ENCODE data around the gene B4GALT7. TPM values are rescaled to one million over a fixed set of nuclear protein-coding genes. Genes with fewer than 3 reads are reported as not detected.

The B4GALT7 gene
- total and polyA plus RNA-seq, 7 donors: 4.9 to 25.8 (median 14.3) TPM

DNA sequence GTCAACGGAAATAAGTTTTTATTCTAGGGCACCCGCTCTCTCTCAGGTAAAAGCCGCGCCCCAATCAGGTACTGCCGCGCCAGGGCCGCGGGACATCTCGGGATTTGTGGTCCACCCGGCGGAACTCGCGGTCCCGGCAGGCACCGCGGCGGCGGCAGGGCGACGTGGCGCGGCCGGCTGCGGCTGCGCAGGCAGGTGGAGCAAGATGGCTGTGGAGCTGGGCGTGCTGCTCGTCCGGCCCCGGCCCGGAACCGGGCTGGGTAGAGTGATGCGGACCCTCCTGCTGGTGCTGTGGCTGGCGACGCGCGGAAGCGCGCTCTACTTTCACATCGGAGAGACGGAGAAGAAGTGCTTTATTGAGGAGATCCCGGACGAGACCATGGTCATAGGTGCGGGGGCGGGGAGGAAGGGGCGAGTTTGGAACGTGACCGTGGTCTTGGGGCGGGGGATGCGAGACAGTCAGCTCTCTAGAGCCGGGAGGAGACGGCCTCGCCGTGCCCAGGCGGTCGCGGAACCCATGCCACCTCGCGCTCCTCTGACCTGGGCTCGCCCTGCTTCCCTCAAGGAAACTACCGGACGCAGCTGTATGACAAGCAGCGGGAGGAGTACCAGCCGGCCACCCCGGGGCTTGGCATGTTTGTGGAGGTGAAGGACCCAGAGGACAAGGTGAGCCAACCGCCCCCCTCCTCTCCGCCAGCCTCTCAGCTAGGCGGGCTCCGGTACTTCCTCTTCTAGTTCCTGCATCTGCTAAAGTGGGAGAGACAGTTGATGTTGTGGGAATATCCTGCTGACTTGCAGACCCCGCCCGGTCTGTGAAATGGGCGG is 7.7 kb upstream of the B4GALT7 start, which contains the start of gene TMED9:
Gene TMED9, plus strand, starts transcription at position 194 of the 825 bp plus-strand sequence. Its CDS starts 12 bp downstream, at position 206.
- Histone ChIP-seq H3K4me3 (peak within 1 kb of the TSS; percentile 64 to 97 (median 91)), H3K9me3 (no peaks in the 10 kb centered on the region), H3K27me3 (peaks cover 0 to 27% (median 0%) of the 10 kb centered on the region in 3 donors), H3K27ac (peak within 1 kb of the TSS; percentile 72 to 82 (median 78)), H3K36me3 (peaks cover 11 to 36% (median 27%) of the 10 kb centered on the region in 4 donors), H3K4me1 (peaks cover 0 to 20% (median 17%) of the 10 kb centered on the region in 4 donors)
- peak; percentile 88 for DNase-seq
- intact Hi-C loops (cut with DNase I): loop anchor here (2.0 kb wide), 1 partner anchor 39 kb away; no protein-coding TSS in a partner anchor
- 0% methylated on average over 71 of the region's 71 CpGs for WGBS, 2 donors
- TF ChIP-seq POLR2A (IDR thresholded peaks at IDR 0.05) (peak; percentile 67 to 70), EP300 (IDR thresholded peaks at IDR 0.05) (no peak), POLR2AphosphoS5 (IDR thresholded peaks at IDR 0.05) (peak; percentile 73 to 93 (median 84)), CTCF (IDR thresholded peaks at IDR 0.05) (no peak)

DNA sequence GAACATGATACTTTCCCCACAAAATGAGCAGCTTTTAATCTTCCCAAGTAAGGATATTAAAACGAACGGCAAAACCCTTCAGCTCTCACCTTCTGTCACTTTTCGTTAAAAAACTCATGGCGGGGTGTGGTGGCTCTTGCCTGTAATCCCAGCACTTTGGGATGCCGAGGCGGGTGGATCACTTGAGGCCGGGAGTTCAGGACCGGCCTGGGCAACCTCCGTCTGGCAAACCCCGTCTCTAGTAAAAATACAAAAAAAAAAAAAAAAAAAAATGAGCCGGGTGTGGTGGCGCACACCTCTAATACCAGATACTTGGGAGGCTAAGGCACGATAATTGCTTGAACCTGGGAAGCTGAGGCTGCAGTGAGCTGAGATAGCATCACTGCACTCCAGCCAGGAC is 7.0 kb upstream of the B4GALT7 start:
- intact Hi-C loops (cut with DNase I): loop anchor here (2.0 kb wide), 1 partner anchor 40 kb away; no protein-coding TSS in a partner anchor
- 67 to 85% methylated on average over 13 of the region's 13 CpGs for WGBS, 2 donors
- H3K36me3 ChIP-seq: peaks cover 11 to 36% (median 27%) of the 10 kb centered on the region in 4 donors
- H3K27ac ChIP-seq: peak overlapping the region in 2 of 4 donors; percentile 79 to 82
- H3K9me3 ChIP-seq: no peaks in the 10 kb centered on the region
- peak overlapping the region; percentile 64 to 97 (median 91) for H3K4me3 ChIP-seq
- H3K4me1 ChIP-seq: peaks cover 0 to 20% (median 17%) of the 10 kb centered on the region in 4 donors
- peak; percentile 43 for DNase-seq
- TF ChIP-seq CTCF (IDR thresholded peaks at IDR 0.05) (no peak), EP300 (IDR thresholded peaks at IDR 0.05) (no peak), POLR2AphosphoS5 (IDR thresholded peaks at IDR 0.05) (no peak)
- H3K27me3 ChIP-seq: peaks cover 0 to 27% (median 0%) of the 10 kb centered on the region in 3 donors

DNA sequence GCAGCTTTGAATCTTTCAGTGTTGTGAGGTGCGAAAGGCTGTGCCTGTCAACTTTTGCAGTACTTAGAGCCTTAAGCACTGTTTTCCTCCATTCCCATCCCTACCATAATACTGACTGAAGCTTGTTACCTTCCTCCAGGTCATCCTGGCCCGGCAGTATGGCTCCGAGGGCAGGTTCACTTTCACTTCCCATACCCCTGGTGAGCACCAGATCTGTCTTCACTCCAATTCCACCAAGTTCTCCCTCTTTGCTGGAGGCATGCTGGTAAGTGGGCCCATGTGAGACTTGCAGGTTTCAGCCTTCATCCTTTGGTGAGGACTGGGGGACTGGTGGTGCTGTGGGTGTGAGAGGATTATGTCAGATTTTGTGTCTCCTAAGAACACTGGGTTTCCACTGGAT is 6.4 kb upstream of the B4GALT7 start:
- TF ChIP-seq CTCF (IDR thresholded peaks at IDR 0.05): no peak
- TF ChIP-seq POLR2AphosphoS5 (IDR thresholded peaks at IDR 0.05): no peak
- TF ChIP-seq POLR2A (IDR thresholded peaks at IDR 0.05): no peak
- TF ChIP-seq EP300 (IDR thresholded peaks at IDR 0.05): no peak
- Histone ChIP-seq H3K36me3 (peaks cover 11 to 36% (median 27%) of the 10 kb centered on the region in 4 donors), H3K9me3 (no peaks in the 10 kb centered on the region), H3K4me1 (peaks cover 0 to 20% (median 17%) of the 10 kb centered on the region in 4 donors), H3K4me3 (no peak overlapping the region), H3K27ac (no peak overlapping the region), H3K27me3 (peaks cover 0 to 23% (median 0%) of the 10 kb centered on the region in 3 donors)
- DNase-seq: peak; percentile 5
- intact Hi-C loops (cut with DNase I): loop anchor here (2.0 kb wide), 1 partner anchor 41 kb away; no protein-coding TSS in a partner anchor
- 82 to 88% methylated on average over 3 of the region's 3 CpGs for WGBS, 2 donors

- H3K27me3 ChIP-seq: peaks cover 0 to 18% (median 0%) of the 10 kb centered on the region in 3 donors
- no peak overlapping the region for H3K4me3 ChIP-seq
- intact Hi-C loops (cut with DNase I): no loop called here
- peak; percentile 4 for DNase-seq
- H3K27ac ChIP-seq: no peak overlapping the region
- H3K9me3 ChIP-seq: no peaks in the 10 kb centered on the region
- H3K4me1 ChIP-seq: peaks cover 0 to 22% (median 18%) of the 10 kb centered on the region in 4 donors
- peaks cover 11 to 36% (median 27%) of the 10 kb centered on the region in 4 donors for H3K36me3 ChIP-seq
- WGBS, 2 donors: 92 to 94% methylated on average over 8 of the region's 8 CpGs
- TF ChIP-seq POLR2A (IDR thresholded peaks at IDR 0.05) (no peak), POLR2AphosphoS5 (IDR thresholded peaks at IDR 0.05) (no peak)
These were observed 5.9 kb upstream of the B4GALT7 start for GRCh38 chr5:177594071-177594470.

DNA sequence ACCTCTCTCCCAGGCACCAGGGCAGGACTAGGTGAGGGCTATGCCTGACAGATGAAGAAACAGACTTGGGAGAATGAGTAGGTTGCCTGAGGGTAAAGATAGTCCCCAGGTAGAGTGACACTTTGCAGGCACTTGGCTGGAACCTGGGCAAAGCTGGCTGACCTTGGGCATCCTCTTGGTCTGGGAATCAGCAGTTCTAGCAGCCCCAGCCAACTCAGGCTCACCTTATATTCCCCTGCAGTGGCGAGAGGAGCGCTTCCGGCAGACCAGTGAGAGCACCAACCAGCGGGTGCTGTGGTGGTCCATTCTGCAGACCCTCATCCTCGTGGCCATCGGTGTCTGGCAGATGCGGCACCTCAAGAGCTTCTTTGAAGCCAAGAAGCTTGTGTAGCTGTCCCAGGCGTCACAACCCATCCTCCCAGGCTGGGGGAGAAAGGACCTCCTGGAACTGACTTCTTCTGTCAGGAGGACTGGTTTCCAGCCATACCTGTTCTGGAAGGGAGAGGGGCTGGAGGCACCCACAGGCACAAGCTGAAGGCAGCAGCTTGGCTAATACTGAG is 4.8 kb upstream of the B4GALT7 start:
- intact Hi-C loops (cut with DNase I): no loop called here
- peaks cover 0 to 9% (median 0%) of the 10 kb centered on the region in 3 donors for H3K27me3 ChIP-seq
- H3K4me3 ChIP-seq: no peak overlapping the region
- WGBS, 2 donors: 92 to 95% methylated on average over 8 of the region's 8 CpGs
- TF ChIP-seq CTCF (IDR thresholded peaks at IDR 0.05) (no peak), POLR2AphosphoS5 (IDR thresholded peaks at IDR 0.05) (no peak), POLR2A (IDR thresholded peaks at IDR 0.05) (no peak), EP300 (IDR thresholded peaks at IDR 0.05) (no peak)
- H3K27ac ChIP-seq: no peak overlapping the region
- H3K4me1 ChIP-seq: peaks cover 0 to 28% (median 21%) of the 10 kb centered on the region in 4 donors
- peaks cover 11 to 36% (median 27%) of the 10 kb centered on the region in 4 donors for H3K36me3 ChIP-seq
- H3K9me3 ChIP-seq: no peaks in the 10 kb centered on the region
- DNase-seq: peak; percentile 47
